ENCODE results near the gene CYTH3.

CYTH3 gene

DNA sequence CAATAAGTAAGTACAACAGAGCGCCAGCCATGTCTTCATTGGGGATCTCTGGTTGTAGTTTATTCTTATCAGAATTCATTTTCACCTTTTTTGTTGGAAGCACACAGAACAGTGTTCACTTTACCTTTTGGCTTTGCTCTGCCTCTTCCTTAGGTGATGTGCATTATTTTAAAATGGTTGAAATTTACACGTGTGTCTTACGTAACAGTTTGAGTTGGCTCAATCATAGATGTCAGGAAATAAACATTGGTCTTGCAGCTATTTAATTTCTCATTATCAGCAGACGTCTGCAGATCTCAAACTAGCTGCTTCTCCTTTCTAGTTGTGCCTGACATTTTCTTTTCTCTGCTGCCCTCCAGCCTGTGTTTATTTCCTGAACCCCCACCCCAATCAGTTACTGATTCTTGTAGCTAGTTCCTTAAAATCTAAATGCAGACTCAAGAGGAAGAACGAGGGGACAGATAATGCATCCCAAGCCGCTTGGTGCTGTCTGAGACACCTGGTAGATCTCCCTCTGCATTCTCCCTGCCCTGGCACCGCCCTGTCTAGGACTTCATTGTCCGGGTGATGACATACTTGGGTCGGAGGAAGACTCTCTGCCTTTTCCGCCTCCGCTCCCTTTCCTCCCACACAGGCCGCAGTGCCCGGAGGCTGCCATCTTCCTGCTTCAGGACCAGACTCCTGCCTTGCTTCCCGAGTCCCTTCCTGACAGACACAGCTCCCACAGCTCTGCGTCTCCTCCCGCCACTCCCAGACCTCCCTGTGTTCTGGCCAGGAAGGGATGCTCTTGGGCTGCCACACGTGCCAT lies 133.0 kb downstream of the CYTH3 start:
- Histone ChIP-seq H3K9ac (no peak overlapping the region), H3K4me1 (no peaks in the 10 kb centered on the region), H3K27me3 (ENCODE audit: control insufficient read depth, insufficient read depth, low read length) (no peaks in the 10 kb centered on the region), H3K27ac (no peak overlapping the region), H3K4me2 (ENCODE audit: low read length) (no peak overlapping the region), H2AFZ (no peak overlapping the region), H3K9me3 (ENCODE audit: control insufficient read depth, low read length) (no peaks in the 10 kb centered on the region), H3K36me3 (ENCODE audit: control insufficient read depth, insufficient read depth, low read length) (no peaks in the 10 kb centered on the region), H3K79me2 (peaks cover 2% of the 10 kb centered on the region), H3K4me3 (ENCODE audit: low read depth, low read length) (no peak overlapping the region)
- TF ChIP-seq, protein P1, sequence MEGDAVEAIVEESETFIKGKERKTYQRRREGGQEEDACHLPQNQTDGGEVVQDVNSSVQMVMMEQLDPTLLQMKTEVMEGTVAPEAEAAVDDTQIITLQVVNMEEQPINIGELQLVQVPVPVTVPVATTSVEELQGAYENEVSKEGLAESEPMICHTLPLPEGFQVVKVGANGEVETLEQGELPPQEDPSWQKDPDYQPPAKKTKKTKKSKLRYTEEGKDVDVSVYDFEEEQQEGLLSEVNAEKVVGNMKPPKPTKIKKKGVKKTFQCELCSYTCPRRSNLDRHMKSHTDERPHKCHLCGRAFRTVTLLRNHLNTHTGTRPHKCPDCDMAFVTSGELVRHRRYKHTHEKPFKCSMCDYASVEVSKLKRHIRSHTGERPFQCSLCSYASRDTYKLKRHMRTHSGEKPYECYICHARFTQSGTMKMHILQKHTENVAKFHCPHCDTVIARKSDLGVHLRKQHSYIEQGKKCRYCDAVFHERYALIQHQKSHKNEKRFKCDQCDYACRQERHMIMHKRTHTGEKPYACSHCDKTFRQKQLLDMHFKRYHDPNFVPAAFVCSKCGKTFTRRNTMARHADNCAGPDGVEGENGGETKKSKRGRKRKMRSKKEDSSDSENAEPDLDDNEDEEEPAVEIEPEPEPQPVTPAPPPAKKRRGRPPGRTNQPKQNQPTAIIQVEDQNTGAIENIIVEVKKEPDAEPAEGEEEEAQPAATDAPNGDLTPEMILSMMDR (IDR thresholded peaks at IDR 0.05) = no peak

DNA sequence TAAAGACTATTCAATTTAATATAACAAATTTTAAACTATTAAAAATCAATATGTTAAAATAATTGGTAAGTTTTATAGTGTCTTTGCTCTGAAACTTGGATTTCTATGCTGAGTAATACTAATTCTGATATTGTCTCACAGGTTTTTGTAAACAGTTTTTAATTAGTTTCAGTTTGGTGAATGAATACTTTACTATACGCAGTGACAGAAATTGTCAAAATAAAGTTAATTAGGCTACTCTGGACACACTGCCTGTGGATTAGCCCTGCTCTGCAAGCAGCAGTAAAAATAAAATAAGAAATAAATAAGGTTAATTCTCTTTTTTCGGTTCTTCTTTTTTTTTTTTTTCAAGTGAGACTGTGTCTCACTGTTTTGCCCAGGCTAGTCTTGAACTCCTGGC lies 135.9 kb downstream of the CYTH3 start:
- Histone ChIP-seq H3K4me2 (ENCODE audit: low read length) (no peak overlapping the region), H3K27ac (no peak overlapping the region), H3K27me3 (ENCODE audit: control insufficient read depth, insufficient read depth, low read length) (no peaks in the 10 kb centered on the region), H3K9ac (no peak overlapping the region), H3K36me3 (ENCODE audit: control insufficient read depth, insufficient read depth, low read length) (no peaks in the 10 kb centered on the region), H2AFZ (no peak overlapping the region), H3K4me3 (ENCODE audit: low read depth, low read length) (no peak overlapping the region), H3K4me1 (no peaks in the 10 kb centered on the region), H3K9me3 (ENCODE audit: control insufficient read depth, low read length) (no peaks in the 10 kb centered on the region), H3K79me2 (peaks cover 2% of the 10 kb centered on the region)
- TF ChIP-seq, protein P1 (IDR thresholded peaks at IDR 0.05) = no peak

DNA sequence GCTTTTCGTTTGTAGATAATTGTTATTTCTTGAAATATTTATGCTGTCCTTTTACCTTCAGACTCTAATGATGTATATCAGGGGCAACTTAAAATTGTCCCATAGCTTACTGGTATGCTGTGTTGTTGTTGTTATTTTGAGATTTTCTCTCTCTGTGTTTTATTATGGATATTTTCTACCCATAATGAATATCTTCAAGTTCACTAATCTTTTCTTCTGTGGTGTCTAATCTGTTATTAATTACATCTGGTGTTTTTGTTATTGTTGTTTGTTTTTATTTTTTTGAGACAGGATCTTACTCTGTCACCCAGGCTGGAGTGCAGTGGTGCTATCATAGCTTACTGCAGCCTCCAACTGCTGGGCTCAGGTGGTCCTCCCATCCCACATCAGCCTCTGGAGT lies 139.2 kb downstream of the CYTH3 start:
- TF ChIP-seq, protein P1 (IDR thresholded peaks at IDR 0.05) = no peak
- Histone ChIP-seq H3K27ac (no peak overlapping the region), H3K79me2 (peaks cover 25% of the 10 kb centered on the region), H3K36me3 (ENCODE audit: control insufficient read depth, insufficient read depth, low read length) (no peaks in the 10 kb centered on the region), H3K9ac (no peak overlapping the region), H3K4me1 (no peaks in the 10 kb centered on the region), H3K4me2 (ENCODE audit: low read length) (no peak overlapping the region), H2AFZ (no peak overlapping the region), H3K9me3 (ENCODE audit: control insufficient read depth, low read length) (no peaks in the 10 kb centered on the region), H3K27me3 (ENCODE audit: control insufficient read depth, insufficient read depth, low read length) (no peaks in the 10 kb centered on the region), H3K4me3 (ENCODE audit: low read depth, low read length) (no peak overlapping the region)

DNA sequence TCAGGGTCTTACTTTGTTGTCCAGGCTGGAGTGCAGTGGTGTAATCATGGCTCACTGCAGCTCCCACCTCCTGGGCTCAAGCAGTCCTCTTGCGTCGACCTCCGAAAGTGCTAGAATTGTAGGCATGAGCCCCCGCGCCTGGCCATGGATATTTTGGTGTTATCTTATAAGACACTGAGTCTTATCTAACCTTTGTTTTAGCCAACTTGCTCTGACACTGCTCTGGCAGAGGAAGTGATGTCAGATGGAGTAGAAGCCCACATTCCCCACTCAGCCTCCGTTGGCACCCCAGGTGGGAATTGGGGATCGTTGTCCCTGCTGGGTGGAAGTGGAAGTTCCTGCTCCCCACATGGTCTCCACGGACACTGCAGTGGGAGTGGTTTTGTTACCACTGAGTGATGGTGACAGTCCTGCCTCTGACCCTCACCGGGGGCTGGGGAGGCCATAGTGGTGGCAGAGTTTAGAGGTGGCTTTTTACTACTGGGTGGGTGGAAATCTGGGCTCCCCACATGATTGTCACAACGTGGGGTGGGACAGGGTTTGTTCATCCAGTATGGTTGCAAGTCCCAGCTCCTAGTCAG lies 142.3 kb downstream of the CYTH3 start:
- peaks cover 34% of the 10 kb centered on the region for H3K79me2 ChIP-seq
- no peak overlapping the region for H2AFZ ChIP-seq
- H3K36me3 ChIP-seq (ENCODE audit: control insufficient read depth, insufficient read depth, low read length) = no peaks in the 10 kb centered on the region
- no peaks in the 10 kb centered on the region for H3K27me3 ChIP-seq (ENCODE audit: control insufficient read depth, insufficient read depth, low read length)
- no peak overlapping the region for H3K9ac ChIP-seq
- H3K4me2 ChIP-seq (ENCODE audit: low read length) = no peak overlapping the region
- H3K4me1 ChIP-seq = no peaks in the 10 kb centered on the region
- H3K4me3 ChIP-seq (ENCODE audit: low read depth, low read length) = no peak overlapping the region
- TF ChIP-seq, protein P1 (IDR thresholded peaks at IDR 0.05) = no peak
- H3K27ac ChIP-seq = no peak overlapping the region
- no peaks in the 10 kb centered on the region for H3K9me3 ChIP-seq (ENCODE audit: control insufficient read depth, low read length)
